HL-60 (cell line): ENCODE measurements around the gene DNAJC22.

Experiments
- CTCF ChIP-seq: IDR thresholded peaks from one replicate; pipeline ENCODE4 v1.5.1; 2011; ENCODE audit warnings: low read length, control low read depth, inconsistent platforms; ENCODE audit not compliant: insufficient read depth
- POLR2AphosphoS5 ChIP-seq: IDR thresholded peaks from 2 replicates; pipeline ENCODE4 v1.6.1; 2012; ENCODE audit warnings: low read depth
- REST ChIP-seq: IDR thresholded peaks from 2 replicates; pipeline ENCODE4 v1.6.1; 2012; ENCODE audit warnings: low read depth; ENCODE audit not compliant: insufficient replicate concordance

GRCh38 chr12:49368240-49368600 lies 21.5 kb downstream of the DNAJC22 start:
- no peak for TF ChIP-seq CTCF
- TF ChIP-seq POLR2AphosphoS5: no peak
- TF ChIP-seq REST: no peak
